Right atrium auricular region (tissue), 2 donors: ENCODE measurements around the gene TFDP2. TPM values are rescaled to one million over a fixed set of nuclear protein-coding genes. Genes with fewer than 3 reads are reported as not detected.

Experiments used
- DNase-seq: peaks from one replicate; pipeline ENCODE4 v3.0.0-alpha.2; 2019; ENCODE audit warnings: low spot score
- H3K27ac ChIP-seq, 2 donors: fragments of 200-600 bp; sonication (generic); 1 replicate in 1 of 2; 2 replicates in 1 of 2; pipeline ENCODE4 v1.5.1; 2016 to 2019
- H3K27me3 ChIP-seq, 2 donors: fragments of 200-600 bp; sonication (generic); one replicate each; pipeline versions ENCODE4 v1.5.1 to v1.6.0; 2017 to 2019
- H3K36me3 ChIP-seq: fragments of 200-600 bp; sonication (generic); one replicate; pipeline ENCODE4 v1.5.1; 2016
- H3K4me1 ChIP-seq, 2 donors: fragments of 200-600 bp; sonication (generic); one replicate each; pipeline versions ENCODE4 v1.5.1 to v1.6.0; 2017 to 2019
- H3K4me3 ChIP-seq, 2 donors: fragments of 200-600 bp; sonication (generic); 1 replicate in 1 of 2; 2 replicates in 1 of 2; pipeline ENCODE4 v1.5.1; 2017 to 2019; ENCODE audit warnings: mild to moderate bottlenecking in 1 of 2, moderate library complexity in 1 of 2
- H3K9me3 ChIP-seq, 2 donors: fragments of 200-600 bp; sonication (generic); one replicate each; pipeline ENCODE4 v1.5.1; 2019
- CTCF ChIP-seq, 2 donors: fragments of 200-600 bp; sonication (generic); IDR thresholded peaks; one replicate each; pipeline ENCODE4 v1.5.1; 2019; ENCODE audit warnings: antibody characterized with exemption in 2 of 2
- total RNA-seq, 2 donors: library from RNA; depleted of rRNA; stranded (reverse); fragments of >200 nt; gene quantifications; one replicate each; pipeline ENCODE4 v1.1.0, GENCODE V29; 2016

Gene TFDP2
- total RNA-seq, 2 donors from 2014 or later: 30.2 to 59.3 TPM

- Histone ChIP-seq H3K27me3 (no peaks in the 10 kb centered on the region), H3K9me3 (no peaks in the 10 kb centered on the region), H3K4me1 (peaks cover 0 to 29% of the 10 kb centered on the region in 2 donors), H3K27ac (peak overlapping the region; percentile 0 to 62), H3K4me3 (no peak overlapping the region), H3K36me3 (no peaks in the 10 kb centered on the region)
- no peak for DNase-seq
- no peak for TF ChIP-seq CTCF (IDR thresholded peaks at IDR 0.05)
Observed at GRCh38 chr3:142029791-142030190, 119.6 kb downstream of the TFDP2 start.

DNA sequence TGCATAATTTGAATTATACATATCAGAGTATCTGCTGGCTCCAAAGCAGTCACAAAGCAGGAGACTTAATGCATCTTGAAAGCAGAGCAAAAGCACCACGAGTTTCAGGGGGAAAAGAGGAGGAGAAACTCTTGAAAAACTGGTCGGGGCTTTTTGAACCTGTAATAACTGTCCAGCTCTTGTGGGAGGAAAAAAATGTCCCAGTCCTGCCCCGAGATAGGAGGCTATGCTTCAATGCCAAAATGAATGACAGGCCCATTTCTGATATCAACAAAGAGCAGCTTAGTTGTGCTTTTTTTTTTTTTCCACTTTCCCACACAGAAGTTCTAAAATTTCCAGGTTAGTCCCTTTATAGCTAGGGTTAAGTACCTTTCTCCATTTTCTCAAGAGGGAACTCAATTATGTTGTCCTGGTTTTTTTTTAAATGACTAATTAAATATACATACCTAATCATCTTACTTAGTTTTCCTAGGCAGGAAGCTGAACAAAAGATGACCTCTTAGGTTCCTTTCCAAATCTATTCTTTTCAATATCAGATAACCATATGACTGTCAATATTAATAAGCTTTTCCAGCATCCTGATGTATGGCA, 120.2 kb downstream of the TFDP2 start:
- Histone ChIP-seq H3K4me1 (peaks cover 0 to 29% of the 10 kb centered on the region in 2 donors), H3K9me3 (no peaks in the 10 kb centered on the region), H3K27ac (peak overlapping the region; percentile 0 to 62), H3K36me3 (no peaks in the 10 kb centered on the region), H3K4me3 (peak overlapping the region; percentile 2 to 52), H3K27me3 (no peaks in the 10 kb centered on the region)
- no peak for TF ChIP-seq CTCF (IDR thresholded peaks at IDR 0.05)
- DNase-seq: no peak

GRCh38 chr3:142028243-142028777, 121.0 kb downstream of the TFDP2 start:
- Histone ChIP-seq H3K4me3 (peak overlapping the region; percentile 48 to 52), H3K27me3 (no peaks in the 10 kb centered on the region), H3K4me1 (peaks cover 0 to 29% of the 10 kb centered on the region in 2 donors), H3K9me3 (no peaks in the 10 kb centered on the region), H3K36me3 (no peaks in the 10 kb centered on the region), H3K27ac (peak overlapping the region; percentile 29 to 62)
- no peak for DNase-seq
- TF ChIP-seq CTCF (IDR thresholded peaks at IDR 0.05): no peak

DNA sequence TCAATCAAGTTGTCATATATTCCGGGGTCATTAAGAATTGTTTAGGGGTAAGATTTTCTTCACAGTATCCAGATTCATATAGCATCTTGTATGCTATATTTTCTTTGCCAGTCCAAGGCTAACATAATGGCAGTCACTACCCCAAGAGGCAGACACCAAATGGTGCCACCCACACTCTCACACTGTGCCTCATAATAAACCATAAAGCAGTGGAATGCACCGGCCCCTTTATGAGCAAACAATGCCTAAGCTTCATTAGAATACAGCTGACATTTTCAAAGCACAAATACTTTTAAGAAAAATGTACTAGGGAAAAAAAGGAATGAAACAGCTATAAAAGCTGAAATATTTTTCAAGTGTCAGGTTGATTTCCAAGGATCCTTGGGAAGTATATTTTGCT, 121.6 kb downstream of the TFDP2 start:
- no peaks in the 10 kb centered on the region for H3K9me3 ChIP-seq
- DNase-seq: no peak
- peak overlapping the region; percentile 48 to 52 for H3K4me3 ChIP-seq
- peak overlapping the region; percentile 29 to 62 for H3K27ac ChIP-seq
- H3K27me3 ChIP-seq: no peaks in the 10 kb centered on the region
- peaks cover 0 to 29% of the 10 kb centered on the region in 2 donors for H3K4me1 ChIP-seq
- no peaks in the 10 kb centered on the region for H3K36me3 ChIP-seq
- no peak for TF ChIP-seq CTCF (IDR thresholded peaks at IDR 0.05)

GRCh38 chr3:142027300-142027699, 122.0 kb downstream of the TFDP2 start:
- Histone ChIP-seq H3K4me3 (peak overlapping the region; percentile 48 to 52), H3K4me1 (peaks cover 0 to 32% of the 10 kb centered on the region in 2 donors), H3K27ac (peak overlapping the region; percentile 29 to 62), H3K36me3 (no peaks in the 10 kb centered on the region), H3K9me3 (no peaks in the 10 kb centered on the region), H3K27me3 (no peaks in the 10 kb centered on the region)
- no peak for DNase-seq
- TF ChIP-seq CTCF (IDR thresholded peaks at IDR 0.05): no peak

GRCh38 chr3:142026333-142026732, 123.0 kb downstream of the TFDP2 start:
- no peak overlapping the region for H3K27ac ChIP-seq
- H3K27me3 ChIP-seq: no peaks in the 10 kb centered on the region
- no peaks in the 10 kb centered on the region for H3K36me3 ChIP-seq
- peaks cover 0 to 37% of the 10 kb centered on the region in 2 donors for H3K4me1 ChIP-seq
- no peaks in the 10 kb centered on the region for H3K9me3 ChIP-seq
- no peak overlapping the region for H3K4me3 ChIP-seq
- TF ChIP-seq CTCF (IDR thresholded peaks at IDR 0.05): no peak
- DNase-seq: no peak
